Liver (tissue), 9 donors: ENCODE results near the gene FLT3LG. TPM values are rescaled to one million over a fixed set of nuclear protein-coding genes. Genes with fewer than 3 reads are reported as not detected.

Source experiments
- DNase-seq: peaks from one replicate; pipeline ENCODE4 v3.0.0-alpha.2; 2017; ENCODE audit warnings: low spot score
- H3K27ac ChIP-seq, 2 donors: one replicate each; pipeline ENCODE4 v1.7.0; 2013; ENCODE audit warnings: inconsistent platforms in 2 of 2, low read length in 2 of 2, control low read depth in 1 of 2, low read depth in 1 of 2, mild to moderate bottlenecking in 1 of 2
- H3K27me3 ChIP-seq, 4 donors: one replicate each; pipeline versions ENCODE4 v1.6.1 to v1.7.0; 2013; ENCODE audit warnings: low read length in 3 of 4, inconsistent platforms in 1 of 4, mild to moderate bottlenecking in 1 of 4, moderate library complexity in 1 of 4; ENCODE audit not compliant: control insufficient read depth in 4 of 4, insufficient read depth in 4 of 4
- H3K36me3 ChIP-seq, 4 donors: one replicate each; pipeline versions ENCODE4 v1.6.1 to v1.7.0; 2013; ENCODE audit warnings: low read length in 3 of 4, mild to moderate bottlenecking in 3 of 4, low read depth in 1 of 4, moderate library complexity in 1 of 4; ENCODE audit not compliant: control insufficient read depth in 4 of 4, insufficient read depth in 3 of 4
- H3K4me1 ChIP-seq, 4 donors: one replicate each; pipeline versions ENCODE4 v1.6.1 to v1.7.0; 2013; ENCODE audit warnings: low read length in 3 of 4, mild to moderate bottlenecking in 3 of 4, moderate library complexity in 1 of 4; ENCODE audit not compliant: control insufficient read depth in 4 of 4, insufficient read depth in 4 of 4
- H3K4me3 ChIP-seq, 3 donors: one replicate each; pipeline versions ENCODE4 v1.6.1 to v1.7.0; 2013; ENCODE audit warnings: low read length in 3 of 3, control low read depth in 1 of 3, low read depth in 1 of 3, mild to moderate bottlenecking in 1 of 3
- H3K9ac ChIP-seq, 2 donors: one replicate each; pipeline ENCODE4 v1.7.0; 2013; ENCODE audit warnings: low read length in 2 of 2, mild to moderate bottlenecking in 2 of 2, moderate library complexity in 2 of 2, control low read depth in 1 of 2, low read depth in 1 of 2
- H3K9me3 ChIP-seq, 4 donors: one replicate each; pipeline versions ENCODE4 v1.6.1 to v1.7.0; 2013; ENCODE audit warnings: low read length in 3 of 4; ENCODE audit not compliant: control insufficient read depth in 4 of 4
- CTCF ChIP-seq: fragments of 150-350 bp; IDR thresholded peaks from 2 replicates; pipeline ENCODE4 v1.5.1; 2017; ENCODE audit warnings: improper control_type of control experiment, low read depth, low read length; ENCODE audit not compliant: missing input control
- EGR1 ChIP-seq, 2 donors: IDR thresholded peaks; 2 replicates each; pipeline ENCODE4 v1.6.1; 2016 to 2018; ENCODE audit warnings: antibody characterized with exemption in 2 of 2, low read depth in 2 of 2
- FOXA1 ChIP-seq: IDR thresholded peaks from 2 replicates; pipeline ENCODE4 v1.6.1; 2016; ENCODE audit warnings: antibody characterized with exemption
- FOXA2 ChIP-seq: IDR thresholded peaks from 2 replicates; pipeline ENCODE4 v1.6.1; 2016; ENCODE audit warnings: antibody characterized with exemption
- GABPA ChIP-seq, 2 donors: IDR thresholded peaks in 1 of 2; conservative IDR thresholded peaks in 1 of 2; 2 replicates each; pipeline ENCODE4 v1.6.1; 2016; ENCODE audit warnings: antibody characterized with exemption in 2 of 2, mild to moderate bottlenecking in 1 of 2, moderate library complexity in 1 of 2
- HNF4A ChIP-seq, 2 donors: conservative IDR thresholded peaks; 2 replicates each; pipeline ENCODE4 v1.6.1; 2016; ENCODE audit warnings: antibody characterized with exemption in 2 of 2, mild to moderate bottlenecking in 2 of 2
- HNF4G ChIP-seq: IDR thresholded peaks from 2 replicates; pipeline ENCODE4 v1.6.1; 2016; ENCODE audit warnings: antibody characterized with exemption
- JUND ChIP-seq, 2 donors: IDR thresholded peaks; 2 replicates each; pipeline ENCODE4 v1.6.1; 2016; ENCODE audit warnings: antibody characterized with exemption in 2 of 2
- NR2F2 ChIP-seq: IDR thresholded peaks from 2 replicates; pipeline ENCODE4 v1.6.1; 2016; ENCODE audit warnings: antibody characterized with exemption
- RAD21 ChIP-seq, 2 donors: IDR thresholded peaks; 2 replicates each; pipeline ENCODE4 v1.6.1; 2016; ENCODE audit warnings: antibody characterized with exemption in 2 of 2, mild to moderate bottlenecking in 2 of 2
- RXRA ChIP-seq, 2 donors: IDR thresholded peaks; 2 replicates each; pipeline ENCODE4 v1.6.1; 2017 to 2018; ENCODE audit warnings: antibody characterized with exemption in 2 of 2, mild to moderate bottlenecking in 1 of 2
- SP1 ChIP-seq: IDR thresholded peaks from 2 replicates; pipeline ENCODE4 v1.6.1; 2018; ENCODE audit warnings: antibody characterized with exemption, mild to moderate bottlenecking
- TAF1 ChIP-seq: conservative IDR thresholded peaks from 2 replicates; pipeline ENCODE4 v1.6.1; 2016; ENCODE audit warnings: antibody characterized with exemption, mild to moderate bottlenecking
- YY1 ChIP-seq: IDR thresholded peaks from 2 replicates; pipeline ENCODE4 v1.6.1; 2016; ENCODE audit warnings: antibody characterized with exemption, mild to moderate bottlenecking
- ZBTB33 ChIP-seq: IDR thresholded peaks from 2 replicates; pipeline ENCODE4 v1.6.1; 2016; ENCODE audit warnings: antibody characterized with exemption
- WGBS: extraction: QIAGEN DNeasy Blood & Tissue Kit; methylation state at CpG from one replicate; pipeline ENCODE4 v1.1.7; 2013; 5-methylcytosine and 5-hydroxymethylcytosine counted together
- polyA plus RNA-seq, 2 donors: library from polyadenylated mRNA; stranded (reverse) in 1 of 2; unstranded in 1 of 2; fragments of 200-250 nt in 1 of 2; fragments of >200 nt in 1 of 2; fragmentation: Nextera tagmentation in 1 of 2; extraction: Ambion mirVana in 1 of 2; gene quantifications; one replicate each; pipeline versions ENCODE4 v1.2.1 to v1.2.3, GENCODE V29; 2013 to 2015
- total RNA-seq, 2 donors: library from RNA; depleted of rRNA; stranded (reverse); fragments of >200 nt; gene quantifications; one replicate each; pipeline ENCODE4 v1.2.3, GENCODE V29; 2014
- TF ChIP-seq, protein P1 (sequence below): IDR thresholded peaks from 2 replicates; pipeline ENCODE4 v1.6.1; 2016; ENCODE audit warnings: antibody characterized with exemption
- TF ChIP-seq, protein P2 (sequence below): IDR thresholded peaks from 2 replicates; pipeline ENCODE4 v1.6.1; 2016; ENCODE audit warnings: antibody characterized with exemption, mild to moderate bottlenecking
- TF ChIP-seq, protein P3 (sequence below): IDR thresholded peaks from 2 replicates; pipeline ENCODE4 v1.6.1; 2016; ENCODE audit warnings: antibody characterized with exemption
- donor health status: healthy.
- donor health status: healthy.
- donor health status: healthy.
- donor health status: healthy.
- donor health status: healthy.

FLT3LG gene
- total and polyA plus RNA-seq, 4 donors, result 0.65 to 4.3 (median 2.2) TPM

GRCh38 chr19:49455773-49456172 is 18.2 kb upstream of the FLT3LG start:
- DNase-seq, result no peak
- no peaks in the 10 kb centered on the region for H3K9me3 ChIP-seq
- no peak overlapping the region for H3K4me3 ChIP-seq
- H3K27me3 ChIP-seq, result no peaks in the 10 kb centered on the region
- peaks cover 0 to 3% (median 1%) of the 10 kb centered on the region in 4 donors for H3K36me3 ChIP-seq
- H3K4me1 ChIP-seq, result peaks cover 0 to 16% (median 3%) of the 10 kb centered on the region in 4 donors
- H3K27ac ChIP-seq, result no peak overlapping the region
- TF ChIP-seq FOXA1, result no peak
- TF ChIP-seq HNF4G, result no peak
- no peak for TF ChIP-seq NR2F2
- TF ChIP-seq HNF4A (conservative IDR thresholded peaks at IDR 0.05), result no peak
- no peak for TF ChIP-seq RAD21 (IDR thresholded peaks at IDR 0.05)
- no peak for TF ChIP-seq TAF1
- TF ChIP-seq GABPA (IDR thresholded peaks at IDR 0.05 in 1 of 2, conservative IDR thresholded peaks at IDR 0.05 in 1 of 2), result no peak
- no peak for TF ChIP-seq EGR1 (IDR thresholded peaks at IDR 0.05; ENCODE audit: low read depth in 2 of 2)
- TF ChIP-seq CTCF, result no peak
- TF ChIP-seq YY1, result no peak
- no peak for TF ChIP-seq ZBTB33
- TF ChIP-seq RXRA (IDR thresholded peaks at IDR 0.05), result no peak
- no peak for TF ChIP-seq JUND (IDR thresholded peaks at IDR 0.05)
- TF ChIP-seq, protein P1, sequence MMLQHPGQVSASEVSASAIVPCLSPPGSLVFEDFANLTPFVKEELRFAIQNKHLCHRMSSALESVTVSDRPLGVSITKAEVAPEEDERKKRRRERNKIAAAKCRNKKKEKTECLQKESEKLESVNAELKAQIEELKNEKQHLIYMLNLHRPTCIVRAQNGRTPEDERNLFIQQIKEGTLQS, result no peak
- no peak for TF ChIP-seq SP1
- TF ChIP-seq, protein P2, sequence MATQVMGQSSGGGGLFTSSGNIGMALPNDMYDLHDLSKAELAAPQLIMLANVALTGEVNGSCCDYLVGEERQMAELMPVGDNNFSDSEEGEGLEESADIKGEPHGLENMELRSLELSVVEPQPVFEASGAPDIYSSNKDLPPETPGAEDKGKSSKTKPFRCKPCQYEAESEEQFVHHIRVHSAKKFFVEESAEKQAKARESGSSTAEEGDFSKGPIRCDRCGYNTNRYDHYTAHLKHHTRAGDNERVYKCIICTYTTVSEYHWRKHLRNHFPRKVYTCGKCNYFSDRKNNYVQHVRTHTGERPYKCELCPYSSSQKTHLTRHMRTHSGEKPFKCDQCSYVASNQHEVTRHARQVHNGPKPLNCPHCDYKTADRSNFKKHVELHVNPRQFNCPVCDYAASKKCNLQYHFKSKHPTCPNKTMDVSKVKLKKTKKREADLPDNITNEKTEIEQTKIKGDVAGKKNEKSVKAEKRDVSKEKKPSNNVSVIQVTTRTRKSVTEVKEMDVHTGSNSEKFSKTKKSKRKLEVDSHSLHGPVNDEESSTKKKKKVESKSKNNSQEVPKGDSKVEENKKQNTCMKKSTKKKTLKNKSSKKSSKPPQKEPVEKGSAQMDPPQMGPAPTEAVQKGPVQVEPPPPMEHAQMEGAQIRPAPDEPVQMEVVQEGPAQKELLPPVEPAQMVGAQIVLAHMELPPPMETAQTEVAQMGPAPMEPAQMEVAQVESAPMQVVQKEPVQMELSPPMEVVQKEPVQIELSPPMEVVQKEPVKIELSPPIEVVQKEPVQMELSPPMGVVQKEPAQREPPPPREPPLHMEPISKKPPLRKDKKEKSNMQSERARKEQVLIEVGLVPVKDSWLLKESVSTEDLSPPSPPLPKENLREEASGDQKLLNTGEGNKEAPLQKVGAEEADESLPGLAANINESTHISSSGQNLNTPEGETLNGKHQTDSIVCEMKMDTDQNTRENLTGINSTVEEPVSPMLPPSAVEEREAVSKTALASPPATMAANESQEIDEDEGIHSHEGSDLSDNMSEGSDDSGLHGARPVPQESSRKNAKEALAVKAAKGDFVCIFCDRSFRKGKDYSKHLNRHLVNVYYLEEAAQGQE, result no peak
- TF ChIP-seq, protein P3, sequence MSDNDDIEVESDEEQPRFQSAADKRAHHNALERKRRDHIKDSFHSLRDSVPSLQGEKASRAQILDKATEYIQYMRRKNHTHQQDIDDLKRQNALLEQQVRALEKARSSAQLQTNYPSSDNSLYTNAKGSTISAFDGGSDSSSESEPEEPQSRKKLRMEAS, result no peak
- TF ChIP-seq FOXA2, result no peak
- no peak overlapping the region for H3K9ac ChIP-seq
- WGBS, result 77% methylated on average over 5 of the region's 5 CpGs
